Rectal smooth muscle tissue (tissue), 1 donor: ENCODE data around the gene LSR.
"Not testable (repeated sequence)": the region's sequence is repeated elsewhere in the genome, so short reads cannot be mapped to it uniquely, and the experiment has no call there.

Experiments
- H3K27ac ChIP-seq: one replicate; pipeline ENCODE4 v1.7.0; 2013; ENCODE audit warnings: low read depth, low read length, inconsistent platforms
- H3K27me3 ChIP-seq: one replicate; pipeline ENCODE4 v1.7.0; 2013; ENCODE audit warnings: low read length; ENCODE audit not compliant: control insufficient read depth, insufficient read depth
- H3K36me3 ChIP-seq: one replicate; pipeline ENCODE4 v1.7.0; 2013; ENCODE audit warnings: low read length; ENCODE audit not compliant: control insufficient read depth, insufficient read depth
- H3K4me1 ChIP-seq: one replicate; pipeline ENCODE4 v1.7.0; 2013; ENCODE audit warnings: low read length; ENCODE audit not compliant: control insufficient read depth, insufficient read depth
- H3K4me3 ChIP-seq: one replicate; pipeline ENCODE4 v1.7.0; 2013; ENCODE audit warnings: low read length
- H3K9ac ChIP-seq: one replicate; pipeline ENCODE4 v1.7.0; 2013; ENCODE audit warnings: low read length

Gene LSR

DNA sequence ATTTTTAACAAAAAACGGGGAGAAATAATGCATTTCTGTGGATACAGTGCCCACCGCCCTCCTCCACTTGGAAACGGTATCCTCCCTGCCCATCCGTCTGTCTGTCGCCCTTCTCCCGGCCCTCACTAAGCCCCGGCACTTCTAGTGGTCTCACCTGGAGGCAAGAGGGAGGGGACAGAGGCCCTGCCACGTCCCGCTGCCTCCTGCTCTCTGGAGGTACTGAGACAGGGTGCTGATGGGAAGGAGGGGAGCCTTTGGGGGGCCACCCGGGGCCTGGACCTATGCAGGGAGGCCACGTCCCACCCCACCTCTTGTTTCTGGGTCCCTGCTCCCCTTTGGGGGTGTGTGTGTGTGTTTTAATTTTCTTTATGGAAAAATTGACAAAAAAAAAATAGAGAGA is 30.6 kb downstream of the LSR start:
- no peak overlapping the region for H3K27ac ChIP-seq
- no peak overlapping the region for H3K4me3 ChIP-seq
- H3K9ac ChIP-seq: no peak overlapping the region
- peaks cover 2% of the 10 kb centered on the region for H3K27me3 ChIP-seq
- H3K4me1 ChIP-seq: no peaks in the 10 kb centered on the region
- peaks cover 20% of the 10 kb centered on the region for H3K36me3 ChIP-seq

DNA sequence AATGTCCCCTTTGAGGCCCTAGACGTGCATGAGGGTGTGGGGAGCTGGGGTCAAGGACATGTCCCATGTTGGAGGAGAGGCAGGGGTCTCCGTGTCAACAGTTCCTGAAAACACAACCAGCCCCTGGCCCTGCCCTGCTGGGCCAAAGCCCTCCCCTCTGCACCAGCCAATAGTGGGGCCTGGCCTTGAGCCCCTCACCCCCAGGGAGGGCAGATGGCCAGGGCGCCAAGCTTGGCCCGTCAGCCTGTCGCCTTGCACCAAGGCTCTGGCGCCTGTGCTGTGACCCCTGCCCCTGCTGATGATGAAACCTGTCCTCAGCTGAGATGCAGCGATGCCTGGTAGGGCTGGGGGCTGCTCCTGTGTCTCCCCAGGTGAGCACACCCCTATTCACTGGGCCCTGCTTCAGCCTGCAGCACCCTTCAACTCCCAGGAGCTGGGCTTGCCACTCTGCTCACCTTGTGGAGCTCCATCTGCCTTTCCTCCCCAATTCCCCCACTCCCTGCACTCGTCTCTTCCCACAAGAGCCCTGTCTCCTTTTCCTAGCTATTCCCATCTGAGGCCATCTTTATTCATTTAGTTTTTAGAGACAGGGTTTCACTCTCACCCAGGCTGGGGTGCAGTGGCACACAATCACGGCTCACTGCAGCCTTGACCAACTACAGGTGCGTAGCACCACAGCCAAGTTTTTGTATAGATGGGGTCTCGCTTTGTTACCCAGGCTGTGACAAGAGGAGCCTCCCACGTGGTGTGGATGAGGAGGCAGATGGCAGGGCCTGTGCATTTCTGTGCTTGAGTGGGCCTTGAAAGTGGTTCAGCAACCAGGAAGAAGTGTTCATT is 31.4 kb downstream of the LSR start:
- H3K36me3 ChIP-seq: peaks cover 20% of the 10 kb centered on the region
- H3K9ac ChIP-seq: no peak overlapping the region

GRCh38 chr19:35281303-35281702 is 32.5 kb downstream of the LSR start:
- Histone ChIP-seq H3K4me3 (no peak overlapping the region), H3K27me3 (peaks cover 2% of the 10 kb centered on the region), H3K27ac (no peak overlapping the region), H3K36me3 (peaks cover 13% of the 10 kb centered on the region), H3K4me1 (no peaks in the 10 kb centered on the region), H3K9ac (no peak overlapping the region)

More for the DNA sequence above, 31.4 kb downstream of the LSR start:
- H3K27me3 ChIP-seq: peaks cover 2% of the 10 kb centered on the region
- no peaks in the 10 kb centered on the region for H3K4me1 ChIP-seq
- H3K27ac ChIP-seq: no peak overlapping the region
- no peak overlapping the region for H3K4me3 ChIP-seq

DNA sequence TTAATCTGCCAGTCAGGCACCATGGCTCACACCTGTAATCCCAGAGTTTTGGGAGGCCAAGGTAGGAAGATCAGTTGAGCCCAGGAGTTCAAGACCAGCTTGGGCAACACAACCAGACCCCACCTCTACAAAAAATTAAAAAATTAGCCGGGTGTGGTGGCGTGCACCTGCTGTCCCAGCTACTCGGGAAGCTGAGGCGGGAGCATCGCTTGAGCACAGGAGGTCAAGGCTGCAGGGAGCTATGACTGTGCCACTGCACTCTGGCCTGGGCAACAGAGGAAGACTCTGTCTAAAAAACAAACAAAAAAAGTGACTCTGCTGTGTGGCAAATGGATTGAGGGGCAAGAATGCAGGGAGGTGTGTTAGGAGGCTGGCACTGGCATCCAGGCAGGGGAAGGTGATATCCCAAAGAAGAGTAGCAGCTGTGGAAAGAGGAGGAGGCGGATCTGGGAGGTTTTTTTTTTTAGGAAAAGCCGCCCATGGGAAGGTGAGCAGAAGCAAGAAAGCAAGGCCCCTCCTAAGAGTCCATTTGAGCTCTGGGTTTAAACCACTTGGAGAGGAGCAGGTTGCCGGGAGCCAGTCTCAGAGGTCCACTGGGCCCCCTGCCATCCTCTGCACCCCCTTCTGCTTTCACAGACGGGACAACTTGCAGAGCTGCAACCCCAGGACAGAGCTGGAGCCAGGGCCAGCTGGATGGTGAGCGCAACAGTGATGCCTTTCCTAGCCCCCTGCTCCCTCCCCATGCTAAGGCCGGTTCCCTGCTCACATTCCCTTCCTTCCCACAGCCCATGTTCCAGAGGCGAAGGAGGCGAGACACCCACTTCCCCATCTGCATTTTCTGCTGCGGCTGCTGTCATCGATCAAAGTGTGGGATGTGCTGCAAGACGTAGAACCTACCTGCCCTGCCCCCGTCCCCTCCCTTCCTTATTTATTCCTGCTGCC is 35.6 kb downstream of the LSR start:
- Histone ChIP-seq H3K4me3 (no peak overlapping the region), H3K27me3 (peaks cover 2% of the 10 kb centered on the region), H3K4me1 (no peaks in the 10 kb centered on the region), H3K27ac (no peak overlapping the region), H3K9ac (no peak overlapping the region), H3K36me3 (peaks cover 3% of the 10 kb centered on the region)

DNA sequence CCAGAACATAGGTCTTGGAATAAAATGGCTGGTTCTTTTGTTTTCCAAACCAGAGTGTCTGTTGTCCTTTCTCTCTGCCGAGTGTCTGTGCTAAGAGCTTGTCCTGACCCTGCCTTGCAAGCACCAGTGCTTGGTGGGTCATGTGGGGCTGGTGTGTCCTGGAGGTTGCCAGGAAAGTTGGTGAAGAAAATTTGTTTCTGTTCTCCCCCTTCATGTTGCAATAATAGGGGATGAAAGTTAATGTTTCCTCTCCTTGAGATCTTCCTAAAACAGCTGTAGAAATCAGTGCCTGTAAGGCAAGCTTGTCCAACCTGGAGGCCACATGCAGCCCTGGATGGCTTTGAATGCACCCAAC is 36.3 kb downstream of the LSR start:
- peaks cover 2% of the 10 kb centered on the region for H3K27me3 ChIP-seq
- no peaks in the 10 kb centered on the region for H3K4me1 ChIP-seq
- no peak overlapping the region for H3K9ac ChIP-seq
- no peak overlapping the region for H3K4me3 ChIP-seq
- H3K36me3 ChIP-seq: no peaks in the 10 kb centered on the region
- no peak overlapping the region for H3K27ac ChIP-seq

DNA sequence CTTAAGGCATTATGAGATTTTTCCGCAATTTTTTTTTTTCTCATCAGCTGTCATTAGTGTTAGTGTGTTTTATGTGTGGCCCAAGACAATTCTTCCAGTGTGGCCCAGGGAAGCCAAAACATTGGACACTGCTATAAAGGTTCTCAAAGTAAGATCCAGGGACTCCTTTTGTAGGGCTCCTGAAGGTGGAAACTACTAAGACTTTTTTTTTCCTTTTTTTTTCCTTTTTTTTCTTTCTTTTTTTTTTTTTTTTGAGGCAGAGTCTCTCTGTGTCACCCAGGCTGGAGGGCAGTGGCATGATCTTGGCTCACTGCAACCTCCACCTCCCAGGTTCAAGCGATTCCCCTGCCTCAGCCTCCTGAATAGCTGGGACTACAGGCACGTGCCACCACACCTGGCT is 36.7 kb downstream of the LSR start:
- H3K4me1 ChIP-seq, H3K27me3 ChIP-seq, H3K36me3 ChIP-seq, H3K9ac ChIP-seq, H3K4me3 ChIP-seq, H3K27ac ChIP-seq: not testable (repeated sequence)

DNA sequence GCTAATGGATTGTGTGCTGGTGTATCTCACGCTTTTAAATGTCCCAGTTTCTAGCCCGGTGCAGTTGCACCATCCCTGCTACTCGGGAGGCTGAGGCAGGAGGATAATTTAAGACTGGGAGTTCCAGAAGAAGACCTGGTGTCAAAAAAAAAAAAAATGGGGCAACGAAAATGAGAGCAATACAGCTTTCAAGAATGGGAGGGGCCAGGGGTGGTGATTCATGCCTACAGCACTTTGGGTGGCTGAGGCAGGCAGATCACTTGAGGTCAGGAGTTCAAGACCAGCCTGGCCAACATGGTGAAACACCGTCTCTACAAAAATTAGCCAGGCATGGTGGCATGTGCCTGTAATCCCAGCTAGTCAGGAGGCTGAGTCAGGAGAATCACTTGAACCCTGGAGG is 37.3 kb downstream of the LSR start:
- H3K27me3 ChIP-seq, H3K4me3 ChIP-seq, H3K27ac ChIP-seq, H3K36me3 ChIP-seq, H3K4me1 ChIP-seq, H3K9ac ChIP-seq: not testable (repeated sequence)

- no peak overlapping the region for H3K4me3 ChIP-seq
- peaks cover 4% of the 10 kb centered on the region for H3K27me3 ChIP-seq
- H3K9ac ChIP-seq: no peak overlapping the region
Observed at GRCh38 chr19:35287713-35288112, 38.9 kb downstream of the LSR start.

GRCh38 chr19:35288331-35288730 is 39.5 kb downstream of the LSR start:
- Histone ChIP-seq H3K4me1 (no peaks in the 10 kb centered on the region), H3K4me3 (no peak overlapping the region), H3K36me3 (no peaks in the 10 kb centered on the region), H3K27ac (no peak overlapping the region), H3K9ac (no peak overlapping the region), H3K27me3 (peaks cover 4% of the 10 kb centered on the region)

More at GRCh38 chr19:35287713-35288112, 38.9 kb downstream of the LSR start:
- Histone ChIP-seq H3K27ac (no peak overlapping the region), H3K36me3 (no peaks in the 10 kb centered on the region), H3K4me1 (no peaks in the 10 kb centered on the region)

- no peak overlapping the region for H3K9ac ChIP-seq
- no peaks in the 10 kb centered on the region for H3K36me3 ChIP-seq
- H3K27me3 ChIP-seq: peaks cover 4% of the 10 kb centered on the region
- no peaks in the 10 kb centered on the region for H3K4me1 ChIP-seq
- no peak overlapping the region for H3K4me3 ChIP-seq
- no peak overlapping the region for H3K27ac ChIP-seq
Observed at GRCh38 chr19:35288906-35289305, 40.1 kb downstream of the LSR start.

GRCh38 chr19:35290381-35291127 is 41.8 kb downstream of the LSR start:
- Histone ChIP-seq H3K4me3 (no peak overlapping the region), H3K4me1 (no peaks in the 10 kb centered on the region), H3K36me3 (no peaks in the 10 kb centered on the region), H3K9ac (no peak overlapping the region), H3K27me3 (peaks cover 4% of the 10 kb centered on the region), H3K27ac (no peak overlapping the region)

- no peak overlapping the region for H3K9ac ChIP-seq
- no peak overlapping the region for H3K27ac ChIP-seq
Observed at GRCh38 chr19:35291259-35291658, 42.5 kb downstream of the LSR start.

More at GRCh38 chr19:35291259-35291658, 42.5 kb downstream of the LSR start:
- Histone ChIP-seq H3K4me3 (no peak overlapping the region), H3K36me3 (no peaks in the 10 kb centered on the region), H3K27me3 (peaks cover 4% of the 10 kb centered on the region), H3K4me1 (no peaks in the 10 kb centered on the region)
